GM06990 (cell line): Measurements from ENCODE around the gene IMPA2.

ENCODE experiments used
- DNase-seq: peaks from one replicate; pipeline ENCODE4 v3.0.0-alpha.2; 2011; ENCODE audit not compliant: insufficient read length; ENCODE audit errors: extremely low read depth
- H3K27me3 ChIP-seq: replicated peaks from 2 replicates; pipeline ENCODE4 v1.6.0; 2011; ENCODE audit warnings: low read length; ENCODE audit not compliant: control insufficient read depth, insufficient read depth
- H3K36me3 ChIP-seq: 2 replicates; pipeline ENCODE4 v1.5.1; 2011; ENCODE audit warnings: low read length; ENCODE audit not compliant: control insufficient read depth, insufficient read depth
- H3K4me3 ChIP-seq: replicated peaks from 2 replicates; pipeline ENCODE4 v1.5.1; 2011; ENCODE audit warnings: low read depth, mild to moderate bottlenecking, control low read depth, low read length
- TF ChIP-seq, protein P1 (sequence below): IDR thresholded peaks from 2 replicates; pipeline ENCODE4 v1.5.1; 2011; ENCODE audit warnings: low read length, control low read depth, mild to moderate bottlenecking, inconsistent platforms; ENCODE audit not compliant: insufficient read depth, poor library complexity, severe bottlenecking

IMPA2 gene

DNA sequence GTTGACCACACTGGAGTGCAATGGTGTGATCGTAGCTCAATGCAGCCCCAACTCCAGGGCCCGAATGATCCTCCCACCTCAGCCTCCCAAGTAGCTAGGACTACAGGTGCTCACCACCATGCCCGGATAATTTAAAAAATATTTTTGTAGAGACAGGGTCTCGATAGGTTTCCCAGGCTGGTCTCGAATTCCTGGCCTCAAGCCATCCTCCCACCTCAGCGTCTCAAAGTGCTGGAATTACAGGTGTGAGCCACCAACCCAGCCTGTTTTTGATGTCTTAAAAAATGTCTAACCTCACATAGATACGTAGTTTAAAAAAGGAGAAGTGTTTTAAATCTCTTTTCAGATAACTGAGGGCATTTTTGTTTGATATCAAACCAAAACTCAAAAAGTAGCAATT is 37.6 kb downstream of the IMPA2 start:
- Histone ChIP-seq H3K4me3 (no peak overlapping the region), H3K27me3 (no peaks in the 10 kb centered on the region), H3K36me3 (no peaks in the 10 kb centered on the region)
- no peak for DNase-seq
- TF ChIP-seq, protein P1, sequence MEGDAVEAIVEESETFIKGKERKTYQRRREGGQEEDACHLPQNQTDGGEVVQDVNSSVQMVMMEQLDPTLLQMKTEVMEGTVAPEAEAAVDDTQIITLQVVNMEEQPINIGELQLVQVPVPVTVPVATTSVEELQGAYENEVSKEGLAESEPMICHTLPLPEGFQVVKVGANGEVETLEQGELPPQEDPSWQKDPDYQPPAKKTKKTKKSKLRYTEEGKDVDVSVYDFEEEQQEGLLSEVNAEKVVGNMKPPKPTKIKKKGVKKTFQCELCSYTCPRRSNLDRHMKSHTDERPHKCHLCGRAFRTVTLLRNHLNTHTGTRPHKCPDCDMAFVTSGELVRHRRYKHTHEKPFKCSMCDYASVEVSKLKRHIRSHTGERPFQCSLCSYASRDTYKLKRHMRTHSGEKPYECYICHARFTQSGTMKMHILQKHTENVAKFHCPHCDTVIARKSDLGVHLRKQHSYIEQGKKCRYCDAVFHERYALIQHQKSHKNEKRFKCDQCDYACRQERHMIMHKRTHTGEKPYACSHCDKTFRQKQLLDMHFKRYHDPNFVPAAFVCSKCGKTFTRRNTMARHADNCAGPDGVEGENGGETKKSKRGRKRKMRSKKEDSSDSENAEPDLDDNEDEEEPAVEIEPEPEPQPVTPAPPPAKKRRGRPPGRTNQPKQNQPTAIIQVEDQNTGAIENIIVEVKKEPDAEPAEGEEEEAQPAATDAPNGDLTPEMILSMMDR = no peak

DNA sequence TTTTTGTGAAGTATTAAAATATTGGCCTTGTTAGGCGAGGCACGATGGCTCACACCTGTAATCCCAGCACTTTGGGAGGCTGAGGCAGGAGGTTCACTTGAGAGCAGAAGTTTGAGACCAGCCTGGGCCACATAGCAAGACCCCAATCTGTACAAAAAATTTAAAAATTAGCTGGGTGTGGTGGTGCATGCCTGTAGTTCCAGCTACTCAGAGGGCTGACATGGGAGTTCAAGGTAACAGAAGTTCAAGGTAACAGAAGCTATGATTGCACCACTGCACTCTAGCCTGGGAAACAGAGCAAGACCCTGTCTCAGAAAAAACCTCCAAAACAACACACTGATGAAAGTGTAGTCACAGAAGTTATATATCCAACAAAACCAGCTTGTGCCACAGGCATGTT is 39.8 kb downstream of the IMPA2 start:
- no peak overlapping the region for H3K4me3 ChIP-seq
- H3K27me3 ChIP-seq = no peaks in the 10 kb centered on the region
- no peaks in the 10 kb centered on the region for H3K36me3 ChIP-seq
- TF ChIP-seq, protein P1 = no peak
- no peak for DNase-seq

DNA sequence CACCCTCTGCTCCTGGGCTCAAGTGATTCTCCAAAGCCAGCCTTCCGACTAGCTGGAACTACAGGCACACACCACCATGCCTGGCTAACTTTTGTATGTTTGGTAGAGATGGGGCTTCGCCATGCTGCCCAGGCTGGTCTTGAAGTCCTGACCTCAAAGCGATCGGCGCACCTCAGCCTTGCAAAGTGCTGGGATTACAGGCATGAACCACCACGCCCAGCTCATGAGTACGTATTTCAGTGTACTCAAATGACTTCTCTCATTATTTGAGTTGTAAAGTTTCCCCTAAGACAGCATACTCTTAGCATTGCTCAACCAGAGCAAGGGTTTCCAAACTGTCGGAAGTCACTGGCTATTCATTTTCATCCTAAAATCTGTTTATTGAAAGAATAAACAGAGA is 40.3 kb downstream of the IMPA2 start:
- no peak for DNase-seq
- Histone ChIP-seq H3K27me3 (no peaks in the 10 kb centered on the region), H3K4me3 (no peak overlapping the region), H3K36me3 (no peaks in the 10 kb centered on the region)
- TF ChIP-seq, protein P1 = no peak

DNA sequence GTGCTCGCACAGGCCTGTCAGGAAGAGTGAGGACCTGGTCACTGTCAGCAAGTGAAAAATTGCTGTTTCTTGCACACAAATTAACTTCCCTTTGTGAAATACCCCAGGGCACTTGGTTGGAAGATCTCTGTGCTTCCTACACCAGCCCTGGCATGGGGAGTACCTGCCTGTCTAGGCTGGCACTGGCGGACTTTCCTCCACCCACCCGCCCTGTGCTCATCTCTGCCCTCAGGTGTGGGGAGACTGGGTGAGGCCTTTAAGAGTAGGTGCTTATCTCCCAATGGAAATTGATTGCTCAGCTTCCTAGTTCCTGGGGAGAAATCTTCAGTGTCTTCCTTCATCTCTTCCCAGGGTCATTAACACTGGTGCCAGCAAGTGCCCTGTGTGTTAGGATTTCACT is 42.1 kb downstream of the IMPA2 start:
- H3K4me3 ChIP-seq = no peak overlapping the region
- DNase-seq = no peak
- H3K27me3 ChIP-seq = no peaks in the 10 kb centered on the region
- TF ChIP-seq, protein P1 = no peak
- no peaks in the 10 kb centered on the region for H3K36me3 ChIP-seq

DNA sequence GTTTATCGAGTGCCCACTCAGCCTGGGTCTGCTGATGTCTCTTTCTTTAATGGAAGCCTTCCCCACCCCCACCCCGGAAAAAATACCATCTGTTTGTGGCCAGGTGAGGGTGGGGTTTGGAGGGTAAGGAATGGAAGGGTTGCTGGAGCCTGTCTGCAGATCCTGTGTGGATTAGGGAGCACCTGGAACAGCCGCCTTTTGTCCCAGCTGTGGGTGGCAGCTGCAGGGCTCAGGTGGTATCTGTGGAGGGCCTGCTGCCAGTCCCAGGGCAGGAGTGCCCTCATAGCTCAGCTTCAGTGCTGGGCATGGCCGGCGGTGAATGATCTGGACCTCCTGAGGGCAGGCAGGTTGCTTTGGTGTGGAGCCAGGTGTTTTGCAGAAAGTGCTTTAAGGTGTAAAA is 45.3 kb downstream of the IMPA2 start:
- TF ChIP-seq, protein P1 = no peak
- H3K36me3 ChIP-seq = no peaks in the 10 kb centered on the region
- no peak for DNase-seq

DNA sequence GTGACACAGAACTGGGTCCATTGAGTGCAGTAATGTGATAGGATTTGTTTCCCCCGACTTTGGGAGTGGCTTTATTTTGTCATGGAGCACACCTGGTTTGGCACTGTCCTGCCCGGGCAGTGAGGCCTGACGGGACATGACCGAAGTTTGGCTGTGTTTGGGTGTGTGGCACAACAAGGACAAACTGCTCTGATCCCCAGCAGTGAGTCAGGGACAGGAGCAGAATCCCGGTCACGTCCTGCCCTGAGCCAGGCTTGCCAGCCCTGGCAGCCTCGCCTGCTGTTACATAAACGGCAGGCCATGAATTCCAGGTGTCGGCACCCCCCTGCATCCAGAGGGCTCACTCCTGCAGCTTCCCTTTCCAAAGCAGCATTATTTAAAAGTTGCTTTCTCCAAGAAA is 45.7 kb downstream of the IMPA2 start:
- TF ChIP-seq, protein P1 = no peak
- H3K36me3 ChIP-seq = no peaks in the 10 kb centered on the region
- H3K27me3 ChIP-seq = no peaks in the 10 kb centered on the region
- no peak overlapping the region for H3K4me3 ChIP-seq
- no peak for DNase-seq

More for the DNA sequence above, 45.3 kb downstream of the IMPA2 start:
- no peaks in the 10 kb centered on the region for H3K27me3 ChIP-seq
- no peak overlapping the region for H3K4me3 ChIP-seq
